CD14-positive monocyte (primary cell): ENCODE results near the gene LGALS1. TPM values are rescaled to one million over a fixed set of nuclear protein-coding genes. Genes with fewer than 3 reads are reported as not detected.

Source experiments
- DNase-seq, 3 donors: peaks; one replicate each; pipeline ENCODE4 v3.0.0-alpha.2; 2011 to 2022
- H2AFZ ChIP-seq: 2 replicates; pipeline ENCODE4 v1.6.0; 2012; ENCODE audit warnings: mild to moderate bottlenecking, low read depth, low read length, inconsistent platforms; ENCODE audit not compliant: insufficient read depth, poor library complexity, severe bottlenecking
- H3K27ac ChIP-seq, 2 donors: 1 replicate in 1 of 2; 2 replicates in 1 of 2; pipeline ENCODE4 v1.5.1; 2012 to 2013; ENCODE audit warnings: low read length in 2 of 2, control low read depth in 1 of 2, inconsistent platforms in 1 of 2, low read depth in 1 of 2, mild to moderate bottlenecking in 1 of 2
- H3K27me3 ChIP-seq, 2 donors: one replicate each; pipeline versions ENCODE4 v1.6.0 to v1.6.1; 2011 to 2013; ENCODE audit warnings: low read length in 2 of 2; ENCODE audit not compliant: control insufficient read depth in 2 of 2, insufficient read depth in 2 of 2
- H3K36me3 ChIP-seq, 2 donors: replicated peaks in 1 of 2; 1 replicate in 1 of 2; 2 replicates in 1 of 2; pipeline versions ENCODE4 v1.5.1 to v1.6.1; 2012 to 2013; ENCODE audit warnings: low read length in 2 of 2, control low read depth in 1 of 2, inconsistent platforms in 1 of 2, mild to moderate bottlenecking in 1 of 2; ENCODE audit not compliant: insufficient read depth in 2 of 2, control insufficient read depth in 1 of 2
- H3K4me1 ChIP-seq, 2 donors: 1 replicate in 1 of 2; 2 replicates in 1 of 2; pipeline versions ENCODE4 v1.5.1 to v1.6.1; 2012 to 2013; ENCODE audit warnings: low read length in 2 of 2, control low read depth in 1 of 2, inconsistent platforms in 1 of 2, mild to moderate bottlenecking in 1 of 2, moderate library complexity in 1 of 2; ENCODE audit not compliant: insufficient read depth in 2 of 2, control insufficient read depth in 1 of 2
- H3K4me2 ChIP-seq: replicated peaks from 2 replicates; pipeline ENCODE3; 2012; ENCODE audit warnings: low read length, moderate library complexity, mild to moderate bottlenecking; ENCODE audit not compliant: poor library complexity, severe bottlenecking; ENCODE audit errors: extremely low read depth
- H3K4me3 ChIP-seq, 3 experiments: fragments of 200-600 bp in 1 of 3; sonication (generic) in 1 of 3; replicated peaks in 1 of 3; 1 replicate in 2 of 3; 2 replicates in 1 of 3; pipeline ENCODE4 v1.5.1; 2011 to 2013; ENCODE audit warnings: low read length in 3 of 3, mild to moderate bottlenecking in 3 of 3, control low read depth in 2 of 3, low read depth in 2 of 3, inconsistent platforms in 1 of 3, moderate library complexity in 1 of 3
- H3K79me2 ChIP-seq: 2 replicates; pipeline ENCODE4 v1.6.0; 2012; ENCODE audit warnings: mild to moderate bottlenecking, control low read depth, inconsistent platforms, low read length, moderate library complexity; ENCODE audit not compliant: insufficient read depth
- H3K9ac ChIP-seq: 2 replicates; pipeline ENCODE4 v1.6.0; 2017; ENCODE audit warnings: low read length, mild to moderate bottlenecking; ENCODE audit not compliant: insufficient read depth, poor library complexity, severe bottlenecking
- H3K9me3 ChIP-seq, 2 donors: replicated peaks in 1 of 2; 1 replicate in 1 of 2; 2 replicates in 1 of 2; pipeline versions ENCODE4 v1.5.1 to v1.6.1; 2012 to 2013; ENCODE audit warnings: low read length in 2 of 2, control low read depth in 1 of 2; ENCODE audit not compliant: control insufficient read depth in 1 of 2, insufficient read depth in 1 of 2
- H4K20me1 ChIP-seq: 2 replicates; pipeline ENCODE4 v1.6.0; 2012; ENCODE audit warnings: mild to moderate bottlenecking, low read length, control low read depth, moderate library complexity; ENCODE audit not compliant: insufficient read depth
- H3K27ac Mint-ChIP-seq, 7 donors: one replicate each; pipeline ENCODE4 v1.8.0; 2020; ENCODE audit warnings: mild to moderate bottlenecking in 7 of 7, mixed read lengths in 7 of 7, moderate library complexity in 6 of 7, inconsistent platforms in 2 of 7
- H3K27me3 Mint-ChIP-seq, 3 donors: one replicate each; pipeline ENCODE4 v1.8.0; 2021 to 2022; ENCODE audit warnings: low read depth in 3 of 3, mild to moderate bottlenecking in 3 of 3, mixed read lengths in 3 of 3, moderate library complexity in 3 of 3, inconsistent platforms in 1 of 3
- H3K36me3 Mint-ChIP-seq, 2 donors: one replicate each; pipeline ENCODE4 v1.8.0; 2020; ENCODE audit warnings: mixed read lengths in 2 of 2, inconsistent platforms in 1 of 2, mild to moderate bottlenecking in 1 of 2
- H3K4me1 Mint-ChIP-seq: one replicate; pipeline ENCODE4 v1.8.0; 2020; ENCODE audit warnings: mild to moderate bottlenecking, mixed read lengths
- H3K4me3 Mint-ChIP-seq, 2 donors: one replicate each; pipeline ENCODE4 v1.8.0; 2020; ENCODE audit warnings: mild to moderate bottlenecking in 2 of 2, mixed read lengths in 2 of 2, moderate library complexity in 1 of 2
- H3K9me3 Mint-ChIP-seq, 7 donors: one replicate each; pipeline ENCODE4 v1.8.0; 2020 to 2022; ENCODE audit warnings: mixed read lengths in 7 of 7, mild to moderate bottlenecking in 6 of 7, moderate library complexity in 6 of 7, inconsistent platforms in 2 of 7
- CTCF ChIP-seq: fragments of 200-600 bp; IDR thresholded peaks from one replicate; pipeline ENCODE4 v1.8.0; 2022; ENCODE audit warnings: antibody characterized with exemption, mild to moderate bottlenecking
- WGBS: methylation state at CpG from one replicate; pipeline ENCODE4 v1.1.5; 2013; ENCODE audit warnings: missing lambda C conversion rate; ENCODE audit not compliant: insufficient coverage; 5-methylcytosine and 5-hydroxymethylcytosine counted together
- intact Hi-C, 2 donors: fragments of 100-400 bp; cut with micrococcal nuclease; formaldehyde crosslinking; loops; one replicate each; pipeline versions ENCODE4 v1.15.0 to v1.15.1; 2023
- polyA plus RNA-seq, 3 donors: library from polyadenylated mRNA; depleted of rRNA in 1 of 3; unstranded in 2 of 3; stranded (reverse) in 1 of 3; fragments of 300-500 nt in 2 of 3; fragments of >200 nt in 1 of 3; fragmentation: Illumina TruSeq in 2 of 3; gene quantifications; 1 replicate in 2 of 3; 2 replicates in 1 of 3; pipeline ENCODE4 v1.2.3, GENCODE V29; 2012 to 2021

The LGALS1 gene
- polyA plus RNA-seq, 3 donors = 1,719 to 2,320 (median 1,844) TPM

- Histone ChIP-seq H3K4me1 (peaks cover 48 to 55% of the 10 kb centered on the region in 2 donors), H4K20me1 (no peaks in the 10 kb centered on the region), H3K27me3 (no peaks in the 10 kb centered on the region), H3K4me2 (no peak overlapping the region), H3K36me3 (peaks cover 40 to 58% of the 10 kb centered on the region in 2 donors), H3K4me3 (no peak overlapping the region), H3K79me2 (peaks cover 3% of the 10 kb centered on the region), H2AFZ (no peak overlapping the region), H3K9ac (no peak overlapping the region), H3K9me3 (no peaks in the 10 kb centered on the region), H3K27ac (no peak overlapping the region)
- no peak overlapping the region for H3K4me3 Mint-ChIP-seq
- H3K9me3 Mint-ChIP-seq = no peaks in the 10 kb centered on the region
- TF ChIP-seq CTCF = no peak
- H3K27ac Mint-ChIP-seq = peak overlapping the region in 1 of 7 donors; percentile 63
- peaks cover 59% of the 10 kb centered on the region for H3K4me1 Mint-ChIP-seq
- H3K27me3 Mint-ChIP-seq = peaks cover 0 to under 1% (median 0%) of the 10 kb centered on the region in 3 donors
- H3K36me3 Mint-ChIP-seq = peaks cover 46 to 68% of the 10 kb centered on the region in 2 donors
- intact Hi-C loops = no loop called here
- no peak for DNase-seq
- WGBS = 97% methylated on average over 7 of the region's 8 CpGs
Observed at GRCh38 chr22:37628830-37629229, 46.6 kb upstream of the LGALS1 start.

- H3K4me3 Mint-ChIP-seq = no peak overlapping the region
- Histone ChIP-seq H2AFZ (no peak overlapping the region), H3K27ac (no peak overlapping the region), H4K20me1 (no peaks in the 10 kb centered on the region), H3K4me3 (no peak overlapping the region), H3K36me3 (peaks cover 37 to 51% of the 10 kb centered on the region in 2 donors), H3K79me2 (peaks cover 7% of the 10 kb centered on the region), H3K27me3 (no peaks in the 10 kb centered on the region), H3K9me3 (no peaks in the 10 kb centered on the region), H3K4me1 (peaks cover 57 to 65% of the 10 kb centered on the region in 2 donors), H3K9ac (no peak overlapping the region), H3K4me2 (no peak overlapping the region)
- no peaks in the 10 kb centered on the region for H3K9me3 Mint-ChIP-seq
- TF ChIP-seq CTCF = no peak
- no peak overlapping the region for H3K27ac Mint-ChIP-seq
- DNase-seq = no peak
- 99% methylated on average over 8 of the region's 10 CpGs for WGBS
- H3K27me3 Mint-ChIP-seq = peaks cover 0 to 2% (median 0%) of the 10 kb centered on the region in 3 donors
- peaks cover 42 to 57% of the 10 kb centered on the region in 2 donors for H3K36me3 Mint-ChIP-seq
- intact Hi-C loops = no loop called here
- H3K4me1 Mint-ChIP-seq = peaks cover 67% of the 10 kb centered on the region
Observed at GRCh38 chr22:37629928-37630327, 45.5 kb upstream of the LGALS1 start.
